GM12875 (cell line): ENCODE measurements around the gene RABGAP1.
"Not testable (repeated sequence)": the region's sequence is repeated elsewhere in the genome, so short reads cannot be mapped to it uniquely, and the experiment has no call there.

Source experiments
- H3K4me3 ChIP-seq: one replicate; pipeline ENCODE4 v1.5.1; 2011; ENCODE audit warnings: low read depth, low read length, control low read depth
- CTCF ChIP-seq: IDR thresholded peaks from 2 replicates; pipeline ENCODE4 v1.5.1; 2011; ENCODE audit warnings: low read depth, mild to moderate bottlenecking, control low read depth, inconsistent platforms, low read length, moderate library complexity, borderline replicate concordance; ENCODE audit not compliant: insufficient read depth

The RABGAP1 gene

GRCh38 chr9:122940749-122941581 lies at the start of gene RABGAP1:
RABGAP1 (plus strand) TSS chr9:122941020; CDS start chr9:122957060, 16,040 bp downstream.
- H3K4me3 ChIP-seq: peak within 1 kb of the TSS; percentile 76
- no peak for TF ChIP-seq CTCF

GRCh38 chr9:122897969-122898368 lies 42.9 kb upstream of the RABGAP1 start:
- TF ChIP-seq CTCF: no peak
- no peak overlapping the region for H3K4me3 ChIP-seq

- no peak overlapping the region for H3K4me3 ChIP-seq
- no peak for TF ChIP-seq CTCF
These were observed 40.0 kb upstream of the RABGAP1 start for GRCh38 chr9:122900791-122901190.

GRCh38 chr9:122904466-122904822 lies 36.4 kb upstream of the RABGAP1 start:
- TF ChIP-seq CTCF: no peak
- H3K4me3 ChIP-seq: peak overlapping the region; percentile 74

GRCh38 chr9:122904823-122905710 lies 35.8 kb upstream of the RABGAP1 start, which contains the start of gene RC3H2:
RC3H2 (minus strand) TSS chr9:122905359; CDS start chr9:122897509, 7,850 bp downstream.
- no peak for TF ChIP-seq CTCF

GRCh38 chr9:122906122-122906521 lies 34.7 kb upstream of the RABGAP1 start:
- H3K4me3 ChIP-seq: not testable (repeated sequence)

More at GRCh38 chr9:122904823-122905710, 35.8 kb upstream of the RABGAP1 start, which contains the start of gene RC3H2:
- peak within 1 kb of the TSS; percentile 74 for H3K4me3 ChIP-seq

GRCh38 chr9:122912671-122912963 lies 28.2 kb upstream of the RABGAP1 start:
- no peak for TF ChIP-seq CTCF
- peak overlapping the region; percentile 73 for H3K4me3 ChIP-seq
